OCI-M2 (cell line): ENCODE measurements around the gene TOGARAM2.

Source experiments
- DNase-seq: peaks from one replicate; lab custom pipeline; 2025; ENCODE audit not compliant: unreplicated experiment; lab: John Stamatoyannopoulos, UW

The TOGARAM2 gene

DNA sequence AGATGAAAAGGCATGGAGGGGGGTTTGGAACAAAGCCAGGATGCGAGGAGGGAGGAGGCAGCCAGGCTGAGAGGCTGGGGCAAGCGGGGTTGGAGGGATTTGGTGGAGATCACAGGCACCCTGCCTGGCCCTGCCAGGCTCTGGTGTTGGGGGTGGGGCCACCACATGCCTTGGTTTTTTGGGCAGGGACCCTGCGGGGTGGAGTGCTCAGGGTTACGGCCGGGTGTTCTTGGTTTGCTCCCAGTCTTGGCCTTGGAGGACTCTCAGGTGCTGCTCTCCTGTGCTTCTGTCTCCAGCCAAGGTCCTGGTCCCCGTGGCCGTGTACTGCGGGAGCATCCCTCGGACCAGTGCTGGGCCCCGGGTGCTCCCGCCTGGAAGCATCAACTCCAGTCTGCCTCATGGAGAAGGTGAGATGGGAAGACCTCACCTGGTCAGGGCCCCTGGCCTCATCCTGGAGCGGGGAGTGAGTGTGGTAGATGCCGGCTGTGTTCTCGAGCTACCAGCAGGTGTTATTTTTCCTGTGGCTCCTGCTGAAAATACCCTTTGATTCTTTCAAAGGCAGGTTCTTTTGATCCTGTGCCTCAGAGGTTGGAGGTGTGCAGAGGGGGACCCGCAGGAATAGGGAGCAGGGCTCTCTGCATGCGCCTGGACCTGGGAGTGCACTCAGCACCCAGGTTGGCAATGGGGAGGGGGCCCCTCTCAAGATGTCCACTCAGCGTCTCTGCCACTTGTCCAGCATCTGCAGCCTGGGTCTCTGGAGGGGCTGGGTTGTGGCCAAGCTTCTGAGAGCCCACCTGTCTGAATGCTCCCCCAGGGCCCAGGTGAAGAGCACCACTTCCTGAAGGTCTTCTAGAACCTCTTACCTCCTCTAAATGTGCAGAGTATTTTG, 17.0 kb downstream of the TOGARAM2 start:
- DNase-seq, result no peak

DNA sequence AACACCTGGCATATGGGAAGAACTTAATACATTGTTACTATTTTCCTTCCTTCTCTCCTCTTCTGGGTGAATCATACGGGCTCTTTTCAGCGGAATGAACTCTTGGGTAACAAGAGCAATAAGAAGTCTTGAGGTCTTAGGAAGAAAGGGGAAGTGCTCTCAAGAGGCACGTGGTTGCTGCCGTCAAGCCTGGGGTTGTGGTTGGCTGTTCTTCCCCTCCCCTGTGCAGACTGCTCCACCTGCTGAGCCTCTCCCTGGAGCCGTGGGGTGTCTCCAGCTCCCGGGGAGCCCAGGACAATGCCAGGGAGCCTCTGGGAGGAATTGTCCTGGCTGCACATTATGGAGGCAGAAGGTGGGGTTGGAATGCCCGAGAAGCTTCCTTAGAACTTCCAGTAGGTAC, 19.4 kb downstream of the TOGARAM2 start:
- no peak for DNase-seq

DNA sequence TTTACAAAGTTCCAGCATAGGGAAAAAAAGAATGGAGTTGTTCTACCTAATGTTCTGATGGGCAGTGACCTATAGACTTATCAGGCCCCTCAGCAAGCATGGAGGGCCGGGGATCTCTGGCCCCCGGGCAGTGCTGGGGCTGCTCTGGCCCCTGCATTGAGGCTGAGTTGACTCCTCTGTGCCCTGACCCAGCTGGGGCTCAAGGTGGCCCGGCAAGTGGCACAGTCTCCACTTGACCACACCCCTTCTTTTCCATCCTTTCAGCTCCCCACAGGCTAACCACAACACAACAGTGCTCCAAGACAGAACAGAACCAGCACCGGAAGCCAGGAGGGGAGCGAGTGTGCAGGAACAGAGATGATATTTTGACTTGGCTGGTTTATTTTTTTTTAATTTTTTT, 19.9 kb downstream of the TOGARAM2 start:
- DNase-seq, result no peak

DNA sequence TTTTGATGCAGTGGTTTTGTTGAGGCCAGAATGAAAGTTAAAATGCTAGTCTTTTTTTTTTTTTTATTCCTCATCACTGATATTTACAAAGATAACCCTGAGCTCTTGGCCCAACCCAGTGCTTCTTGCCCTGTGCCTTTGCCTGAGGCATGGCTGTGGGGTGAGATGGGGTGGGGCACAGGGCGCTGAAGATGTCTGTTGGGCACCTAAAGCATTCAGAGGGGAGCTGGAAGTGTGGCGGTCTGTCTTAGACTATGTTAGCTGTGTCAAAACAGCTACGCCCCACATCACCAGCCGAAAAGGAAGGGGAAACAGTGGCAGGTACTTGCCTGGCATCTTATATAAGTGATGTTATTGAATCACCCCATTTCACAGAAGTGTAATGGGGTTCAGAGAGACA, 20.7 kb downstream of the TOGARAM2 start:
- no peak for DNase-seq

DNA sequence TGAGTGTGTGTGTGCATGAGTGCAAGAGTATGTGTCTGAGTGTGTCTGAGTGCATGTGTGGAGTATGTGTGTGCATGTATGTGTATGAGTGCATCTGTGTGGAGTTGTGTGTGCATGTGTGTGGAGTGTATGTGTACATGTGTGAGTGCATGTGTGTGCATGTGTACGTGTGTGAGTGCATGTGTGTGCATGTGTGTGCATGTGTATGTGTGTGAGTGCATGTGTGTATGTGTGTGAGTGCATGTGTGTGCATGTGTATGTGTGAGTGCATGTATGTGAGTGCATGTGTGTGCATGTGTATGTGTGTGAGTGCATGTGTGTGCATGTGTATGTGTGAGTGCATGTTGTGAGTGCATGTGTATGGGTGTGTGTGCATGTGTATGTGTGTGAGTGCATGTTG, 23.7 kb downstream of the TOGARAM2 start:
- DNase-seq, result no peak

DNA sequence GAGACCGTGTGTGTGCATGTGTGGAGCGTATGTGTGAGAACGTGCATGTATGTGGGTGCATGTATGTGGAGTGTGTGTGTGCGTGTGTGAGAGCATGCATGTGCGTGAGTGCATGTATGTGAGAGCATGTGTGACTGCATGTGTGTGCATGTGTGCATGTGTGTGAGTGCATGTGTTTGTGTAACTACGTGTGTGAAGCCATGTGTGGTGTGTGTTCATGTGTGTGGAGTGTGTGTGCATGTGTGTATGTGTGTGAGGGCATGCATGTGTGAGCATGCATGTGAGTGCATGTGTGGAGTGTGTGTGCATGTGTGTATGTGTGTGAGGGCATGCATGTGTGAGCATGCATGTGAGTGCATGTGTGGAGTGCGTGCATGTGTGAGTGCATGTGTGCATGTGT, 24.2 kb downstream of the TOGARAM2 start:
- DNase-seq, result no peak

DNA sequence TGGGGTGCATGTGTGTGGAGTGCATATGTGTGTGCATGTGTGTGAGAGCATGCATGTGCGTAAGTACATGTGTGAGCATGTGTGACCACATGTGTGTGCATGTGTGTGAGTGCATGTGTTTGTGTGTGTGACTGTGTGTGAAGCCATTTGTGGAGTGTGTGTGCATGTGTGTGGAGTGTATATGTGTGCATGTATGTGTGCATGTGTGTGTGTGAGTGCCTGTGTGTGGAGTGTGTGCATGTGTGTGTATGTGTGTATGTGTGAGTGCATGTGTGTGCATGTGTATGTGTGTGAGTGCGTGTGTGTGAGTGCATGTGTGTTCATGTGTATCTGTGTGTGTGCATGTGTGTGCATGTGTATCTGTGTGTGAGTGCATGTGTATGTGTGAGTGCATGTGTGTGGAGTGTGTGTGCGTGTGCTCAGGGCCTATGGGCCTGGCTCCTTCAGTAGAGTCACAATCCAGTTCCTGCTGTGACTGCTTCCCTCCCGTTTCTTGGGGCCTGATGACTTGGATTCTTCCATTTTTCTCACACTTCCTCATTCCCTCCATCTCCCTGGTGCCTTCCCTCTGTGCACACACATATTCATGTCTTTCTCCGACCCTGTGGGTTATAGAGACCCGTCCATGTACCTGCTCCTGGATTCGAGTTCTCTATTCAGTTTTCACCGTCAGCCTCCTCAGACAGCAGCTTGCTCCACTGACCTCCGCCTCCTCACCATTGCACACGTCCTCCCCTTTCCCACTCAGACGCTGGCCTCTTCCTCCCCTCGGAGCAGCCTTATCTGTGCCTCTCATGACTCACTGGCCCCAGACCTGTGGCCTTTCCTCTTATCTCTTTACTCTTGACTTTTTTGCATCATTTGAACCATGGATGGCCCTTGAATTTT, 25.2 kb downstream of the TOGARAM2 start:
- DNase-seq, result no peak

DNA sequence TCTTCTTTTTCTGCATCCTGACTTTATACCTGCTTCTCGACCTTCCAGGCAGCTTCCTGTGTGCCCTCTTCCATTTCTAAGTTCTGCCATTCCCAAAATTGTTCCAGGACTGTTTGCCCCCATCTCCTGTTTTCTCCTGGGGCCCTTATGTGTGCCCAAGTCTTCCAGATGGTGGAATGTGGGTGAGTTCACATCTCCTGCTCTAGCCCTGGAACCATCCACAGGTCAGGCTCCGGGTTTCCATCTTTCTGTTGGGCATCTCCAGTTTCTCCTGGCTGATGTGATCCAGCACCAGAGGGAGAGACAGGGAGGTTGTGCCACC, 25.8 kb downstream of the TOGARAM2 start:
- no peak for DNase-seq

DNA sequence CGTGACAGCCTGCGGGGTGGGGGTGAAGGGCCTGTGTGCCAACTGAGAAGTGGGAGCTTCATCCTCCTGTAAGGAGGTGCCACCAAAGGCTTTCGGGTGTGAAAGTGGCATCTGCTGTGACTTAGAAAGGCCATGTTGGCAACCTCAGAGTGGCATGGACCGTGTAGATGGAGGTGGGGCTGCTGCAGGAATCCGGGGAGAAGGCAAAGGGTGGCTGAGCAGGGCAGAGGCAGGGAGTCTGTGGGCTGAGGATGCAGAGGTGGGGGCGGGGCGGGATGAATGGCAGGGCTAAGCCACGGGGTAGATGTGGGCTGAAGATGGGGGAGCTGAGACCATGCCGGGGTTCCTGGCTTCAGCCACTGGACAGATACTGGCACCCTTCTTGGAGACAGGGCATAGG, 28.2 kb downstream of the TOGARAM2 start:
- no peak for DNase-seq

DNA sequence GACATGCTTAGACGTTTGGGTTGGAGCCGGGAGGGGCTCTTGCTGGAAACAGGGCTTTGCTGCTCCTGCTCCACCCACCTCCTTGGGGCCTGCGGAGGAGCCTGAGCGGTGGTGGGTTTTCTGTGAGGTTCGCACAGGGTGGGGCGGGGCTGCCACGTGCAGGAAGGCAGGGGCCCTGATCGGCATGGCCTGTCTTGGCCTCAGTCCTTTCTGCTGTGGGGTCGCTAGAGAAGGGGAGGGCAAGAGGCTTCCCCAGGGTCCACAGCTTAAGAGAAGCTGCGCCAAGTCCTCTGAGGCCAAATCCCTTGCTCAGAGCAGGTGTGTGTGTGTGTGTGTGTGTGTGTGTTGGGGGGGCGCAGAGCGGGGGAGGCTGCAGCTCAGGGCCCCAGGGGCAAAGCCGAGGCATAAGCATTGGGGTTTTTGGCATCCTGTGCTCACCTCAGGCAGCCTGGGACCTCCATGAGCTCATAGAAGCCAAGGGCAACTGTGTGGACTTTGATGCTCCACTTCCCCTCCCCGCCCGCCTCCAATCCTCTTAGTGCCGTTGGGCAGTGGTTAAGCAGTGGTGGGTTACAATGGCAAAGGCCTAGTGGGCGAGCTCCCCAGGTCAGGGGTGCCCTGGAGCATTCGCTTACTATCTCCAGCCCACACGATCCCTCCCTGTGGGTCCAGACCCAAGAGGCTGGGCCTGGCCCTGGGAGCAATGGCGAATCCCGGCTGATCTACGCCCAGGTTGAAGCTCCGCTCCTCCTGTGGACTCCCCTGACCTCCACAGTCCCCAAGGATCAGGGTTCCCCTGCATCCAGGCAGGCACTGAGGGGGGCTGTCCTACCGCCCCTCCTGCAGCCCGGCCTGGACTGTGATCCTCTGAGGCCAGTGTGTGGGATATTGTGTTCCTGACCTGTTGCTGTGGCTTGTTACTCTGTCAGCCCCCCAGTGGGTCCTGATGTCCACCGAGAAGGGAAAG, 28.9 kb downstream of the TOGARAM2 start:
- no peak for DNase-seq

DNA sequence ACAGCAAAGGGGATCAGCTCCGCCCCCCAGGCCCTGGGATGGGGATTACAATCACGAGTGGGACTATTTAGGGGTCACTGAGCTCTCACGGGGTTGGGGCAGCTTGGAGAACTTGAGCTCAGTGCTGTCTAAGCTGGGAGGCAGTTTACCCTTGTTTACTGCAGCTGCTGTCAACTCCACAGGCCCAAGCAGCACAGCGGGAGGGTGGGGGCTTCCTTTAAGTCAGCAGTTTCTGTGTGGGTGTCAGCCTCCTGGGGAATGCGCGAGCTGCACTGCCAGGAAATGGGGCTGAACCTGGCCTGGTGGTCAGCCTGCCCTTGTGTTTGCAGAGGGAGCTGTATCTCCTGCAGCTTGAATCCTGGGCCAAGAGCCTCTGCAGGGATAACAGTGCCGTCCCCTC, 29.8 kb downstream of the TOGARAM2 start:
- DNase-seq, result no peak

DNA sequence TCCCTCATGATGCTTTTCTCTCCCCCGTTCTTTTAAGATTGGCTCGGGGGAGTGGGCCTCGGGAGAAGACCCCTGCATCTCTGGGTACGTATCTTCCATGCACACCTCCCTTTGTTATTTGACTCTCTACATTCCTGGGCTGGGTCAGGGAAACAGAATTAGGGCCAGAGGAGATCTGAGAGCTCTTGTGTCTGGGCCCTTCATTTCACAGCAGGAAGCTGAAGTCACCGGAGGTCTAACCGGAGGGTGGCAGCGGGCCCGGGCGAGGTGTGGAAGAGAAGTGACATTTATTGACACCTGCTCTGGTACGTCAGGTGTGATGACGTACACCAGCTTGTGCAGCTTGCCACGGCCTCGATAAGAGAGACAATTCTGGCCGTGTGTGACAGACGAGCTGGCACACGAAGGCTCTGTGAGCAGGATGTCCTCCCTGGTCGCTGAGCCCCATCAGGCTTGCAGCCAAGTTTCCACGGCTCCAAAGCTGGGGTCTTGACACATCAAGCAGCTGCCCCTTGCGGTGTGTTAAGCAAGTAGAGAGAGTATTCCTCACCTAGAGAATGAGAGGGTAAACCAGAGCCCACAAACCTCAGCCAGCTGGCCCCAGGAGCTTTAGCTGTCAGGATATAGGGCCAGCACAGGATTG, 30.4 kb downstream of the TOGARAM2 start:
- no peak for DNase-seq

DNA sequence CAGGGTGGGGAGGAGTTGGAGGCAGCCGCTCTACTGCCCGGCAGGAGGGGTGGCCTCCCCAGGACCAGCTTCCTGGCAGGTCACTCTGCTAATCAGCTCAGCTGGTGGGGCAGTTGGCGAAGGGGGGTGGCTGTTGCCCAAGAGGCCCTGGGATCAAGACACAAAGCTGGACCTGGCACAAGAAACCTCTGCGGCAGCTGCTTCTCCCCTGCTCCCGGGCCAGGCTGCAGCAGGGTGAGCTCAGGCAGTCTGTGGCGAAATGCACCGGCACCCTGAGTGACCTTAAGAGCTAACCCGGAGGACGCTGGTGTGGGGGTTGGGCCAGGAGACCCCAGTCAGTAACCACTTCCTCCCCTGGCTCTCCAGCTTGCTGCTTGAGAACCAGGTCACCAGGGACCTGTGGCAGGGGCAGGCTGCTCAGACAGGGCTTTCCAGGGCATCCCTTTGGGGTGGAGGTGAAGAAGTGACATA, 31.1 kb downstream of the TOGARAM2 start:
- no peak for DNase-seq

DNA sequence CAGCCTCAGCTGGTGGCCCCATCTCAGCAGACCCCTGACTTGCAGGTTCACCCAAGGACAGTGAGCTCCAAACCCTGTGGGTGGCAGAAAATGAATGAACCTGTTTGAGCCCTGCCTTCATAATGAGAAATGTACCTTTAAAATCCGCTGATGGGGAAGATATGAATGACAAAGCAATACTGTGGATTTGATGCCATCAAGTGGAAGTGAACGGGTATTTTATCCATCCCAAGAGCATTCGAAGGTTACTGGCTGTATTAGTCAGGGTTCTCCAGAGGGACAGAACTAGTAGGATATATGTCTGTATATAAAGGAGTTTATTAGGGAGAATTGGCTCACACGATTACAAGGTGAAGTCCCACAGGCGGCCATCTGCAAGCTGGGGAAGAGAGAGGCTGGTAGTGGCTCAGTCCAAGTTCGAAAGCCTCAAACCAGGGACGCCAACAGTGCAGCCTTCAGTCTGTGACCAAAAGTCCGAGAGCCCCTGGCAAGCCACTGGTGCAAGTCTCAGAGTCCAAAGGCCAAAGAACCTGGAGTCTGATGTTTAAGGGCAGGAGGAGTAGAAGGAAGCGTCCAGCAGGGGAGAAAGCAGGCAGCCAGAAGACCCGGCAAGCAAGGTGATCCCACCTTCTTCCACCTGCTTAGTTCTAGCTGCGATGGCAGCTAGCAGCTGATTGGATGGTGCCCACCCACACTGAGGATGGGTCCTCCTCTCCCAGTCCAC, 32.1 kb downstream of the TOGARAM2 start:
- DNase-seq, result no peak

DNA sequence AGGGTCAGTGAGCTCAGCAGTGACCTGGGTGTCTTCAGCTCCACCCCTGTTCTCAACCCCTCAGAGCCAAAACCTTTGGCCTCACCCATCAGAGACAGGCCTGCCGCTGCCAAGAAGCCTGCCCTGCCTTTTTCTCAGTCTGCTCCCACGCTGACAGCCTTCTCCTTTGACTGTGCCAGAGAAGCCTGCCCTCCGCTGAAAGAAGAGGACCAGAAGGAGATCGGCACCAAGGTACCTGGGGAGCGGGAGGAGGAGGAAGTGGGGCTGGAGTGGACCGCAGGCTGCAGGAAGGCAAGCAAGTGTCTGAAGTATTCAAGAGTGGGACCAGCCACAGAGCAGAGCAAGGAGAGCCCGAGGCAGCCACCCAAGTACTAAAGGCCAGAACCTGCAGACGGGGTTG, 33.2 kb downstream of the TOGARAM2 start:
- no peak for DNase-seq

DNA sequence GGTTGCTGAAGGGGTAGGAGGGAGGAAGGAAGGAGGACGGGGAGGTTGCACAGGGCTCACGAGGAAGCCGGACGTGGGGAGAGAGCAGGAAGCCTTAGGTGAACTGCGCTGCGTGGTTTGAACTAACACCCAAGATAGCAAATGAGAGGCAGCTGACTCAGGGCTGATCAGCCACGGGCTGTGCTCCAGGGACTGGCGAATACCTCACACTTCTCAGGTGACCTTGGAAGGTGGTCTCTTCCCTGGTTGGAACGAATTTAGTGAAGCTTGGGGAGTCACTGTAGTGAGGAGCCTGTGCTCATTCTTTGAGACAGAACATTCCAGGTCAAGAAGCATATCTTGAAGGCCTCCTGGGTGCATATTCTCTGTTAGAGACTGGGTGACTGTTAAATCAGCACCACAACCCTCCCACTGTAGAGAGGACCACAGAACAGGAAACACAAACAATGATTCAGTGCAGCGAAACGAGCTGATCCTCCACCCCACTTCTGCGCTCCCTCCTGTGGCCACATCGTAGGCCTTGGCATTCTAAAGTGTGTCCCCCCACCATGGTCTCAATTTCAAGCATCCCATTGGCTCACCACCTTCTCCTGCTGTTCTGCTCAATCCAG, 33.8 kb downstream of the TOGARAM2 start:
- no peak for DNase-seq

DNA sequence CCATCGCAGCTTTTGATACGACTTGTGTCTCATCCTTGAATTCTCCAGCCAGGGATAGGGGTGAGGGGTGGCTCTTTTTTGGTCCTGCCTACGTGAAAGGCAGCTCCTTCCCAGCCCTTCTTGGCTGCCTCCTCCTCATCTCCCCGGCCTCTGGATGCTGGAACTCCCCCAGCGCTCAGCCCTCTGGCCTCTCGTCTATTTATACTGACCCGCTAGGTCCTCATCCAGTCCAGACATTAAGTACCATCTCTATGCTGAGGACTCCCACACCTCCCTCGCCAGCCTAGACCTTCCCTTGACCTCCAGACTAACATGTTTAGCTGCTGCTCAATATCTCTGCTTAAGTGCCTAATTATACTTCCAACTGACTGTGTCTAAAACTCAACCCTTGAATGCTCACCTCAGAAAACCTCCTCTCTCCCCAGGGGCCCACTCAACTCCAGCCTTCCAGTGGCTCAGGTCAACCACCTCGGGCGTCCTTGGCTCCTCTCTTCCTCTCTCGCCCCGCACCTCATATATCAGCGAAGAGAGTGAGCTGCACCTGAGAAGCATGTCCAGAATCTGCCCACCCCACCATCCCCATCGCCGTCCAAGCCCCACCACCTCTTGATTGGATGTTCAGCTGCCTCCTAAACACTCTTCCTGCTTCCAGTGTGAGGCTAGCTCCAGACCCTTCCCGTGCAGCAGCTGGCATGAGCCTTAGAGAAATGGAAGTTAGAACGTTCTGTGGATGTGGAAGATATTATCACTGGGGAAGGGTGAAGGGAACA, 34.8 kb downstream of the TOGARAM2 start:
- no peak for DNase-seq

DNA sequence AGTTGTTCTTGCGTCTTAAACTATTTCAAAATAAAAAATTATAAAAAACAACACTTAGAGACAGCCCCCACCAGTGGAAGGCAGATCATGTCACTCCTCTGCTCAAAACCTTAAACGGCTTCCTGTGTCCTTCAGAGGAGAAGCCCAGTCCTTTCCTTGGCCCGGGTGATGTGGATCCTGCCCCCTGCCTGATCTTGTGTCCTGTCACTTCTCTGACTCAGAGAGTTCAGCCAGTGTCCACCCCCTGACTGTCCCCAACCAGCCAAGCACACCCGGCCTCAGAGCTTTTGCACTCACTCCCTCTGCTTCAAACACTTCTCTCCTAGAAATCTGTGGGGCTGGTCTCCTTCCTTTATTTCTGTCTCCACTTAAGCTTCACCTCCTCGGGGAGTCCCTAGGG, 35.4 kb downstream of the TOGARAM2 start:
- DNase-seq, result no peak
